Measurements from ENCODE around the gene RNH1. TPM values are rescaled to one million over a fixed set of nuclear protein-coding genes. Genes with fewer than 3 reads are reported as not detected.
A peak's percentile ranks its signal among the peaks of the same experiment; 100 is the strongest.

RNH1 gene
- total RNA-seq, 1 donor from 2014 or later, result 210 TPM

GRCh38 chr11:537622-538430 is 30.8 kb upstream of the RNH1 start:
- no peak for DNase-seq (ENCODE audit: low read depth in 2 of 2)

- peak; percentile 35 to 66 for DNase-seq (ENCODE audit: low read depth in 2 of 2)
Measured at GRCh38 chr11:536841-537621, 30.0 kb upstream of the RNH1 start, which contains the start of gene LRRC56. Gene LRRC56 (plus strand): TSS chr11:537527. CDS start chr11:540685, 3,158 bp downstream.

GRCh38 chr11:535519-536454 is 28.7 kb upstream of the RNH1 start, which contains the start of gene HRAS:
Gene HRAS (minus strand): TSS chr11:535576.
- peak; percentile 77 to 96 for DNase-seq (ENCODE audit: low read depth in 2 of 2)

- DNase-seq (ENCODE audit: low read depth in 2 of 2), result no peak
Measured at GRCh38 chr11:535210-535518, 28.1 kb upstream of the RNH1 start.

- peak in 1 of 2 donors; percentile 45 for DNase-seq (ENCODE audit: low read depth in 2 of 2)
Measured at GRCh38 chr11:534396-535209, 27.6 kb upstream of the RNH1 start.

GRCh38 chr11:533586-534395 is 26.7 kb upstream of the RNH1 start:
- DNase-seq (ENCODE audit: low read depth in 2 of 2), result no peak

GRCh38 chr11:532986-533585 is 26.0 kb upstream of the RNH1 start:
- DNase-seq (ENCODE audit: low read depth in 2 of 2), result no peak

GRCh38 chr11:532527-532985 is 25.5 kb upstream of the RNH1 start:
- DNase-seq (ENCODE audit: low read depth in 2 of 2), result no peak

GRCh38 chr11:531919-532526 is 25.0 kb upstream of the RNH1 start:
- DNase-seq (ENCODE audit: low read depth in 2 of 2), result no peak

GRCh38 chr11:530960-531831 is 24.2 kb upstream of the RNH1 start:
- no peak for DNase-seq (ENCODE audit: low read depth in 2 of 2)

GRCh38 chr11:529728-530411 is 22.8 kb upstream of the RNH1 start:
- DNase-seq (ENCODE audit: low read depth in 2 of 2), result no peak

- DNase-seq (ENCODE audit: low read depth in 2 of 2), result no peak
Measured at GRCh38 chr11:528815-529727, 22.0 kb upstream of the RNH1 start.

- DNase-seq (ENCODE audit: low read depth in 2 of 2), result no peak
Measured at GRCh38 chr11:528166-528814, 21.2 kb upstream of the RNH1 start.

GRCh38 chr11:526192-526591 is 19.1 kb upstream of the RNH1 start:
- DNase-seq (ENCODE audit: low read depth in 2 of 2), result no peak

- DNase-seq (ENCODE audit: low read depth in 2 of 2), result no peak
Measured at GRCh38 chr11:521177-521688, 14.2 kb upstream of the RNH1 start.
